ENCODE data around the gene PRICKLE4.
A peak's percentile ranks its signal among the peaks of the same experiment; 100 is the strongest.

PRICKLE4 gene

DNA sequence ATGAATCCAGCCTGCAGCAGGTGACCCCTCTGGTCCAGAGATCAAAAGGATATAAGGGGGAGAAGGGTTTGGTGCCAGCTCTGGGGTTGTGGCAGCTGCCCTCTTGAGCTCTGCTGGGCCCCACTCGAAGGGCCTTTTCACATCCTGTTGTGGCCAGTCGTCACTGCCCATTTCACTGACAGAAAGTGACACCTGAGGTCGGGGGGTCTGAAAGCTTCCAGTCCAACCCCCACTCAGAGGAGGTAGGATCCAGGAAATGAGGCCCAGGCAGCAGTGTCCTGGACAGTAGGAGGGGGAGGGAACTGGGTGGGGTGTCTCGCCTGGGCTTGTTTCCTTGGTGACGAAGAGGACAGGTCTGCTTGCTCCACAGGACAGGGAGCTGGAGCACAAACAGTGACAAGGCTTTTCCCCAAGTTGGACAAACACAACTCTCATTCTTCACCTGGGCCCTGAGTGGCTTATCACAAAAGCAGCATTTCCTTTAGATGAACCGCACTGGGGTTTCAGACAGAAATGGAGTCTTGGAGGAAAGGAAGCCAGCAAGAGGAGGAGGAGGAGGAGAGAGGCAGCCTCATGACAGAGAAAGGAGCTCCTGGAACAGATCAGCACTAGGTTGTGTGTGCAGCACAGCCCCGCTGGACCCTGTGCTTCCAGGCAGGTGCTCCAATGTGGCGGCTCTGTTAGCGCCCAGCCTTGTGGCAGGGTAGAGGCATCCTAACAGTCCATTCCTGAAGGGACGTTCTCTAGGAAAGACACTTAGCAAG is 11.9 kb upstream of the PRICKLE4 start:
- TF ChIP-seq ZNF70 (CRISPR knock-in tag; IDR thresholded peaks at IDR 0.05): no peak
- TF ChIP-seq ARNTL (CRISPR knock-in tag; IDR thresholded peaks at IDR 0.05; ENCODE audit: borderline replicate concordance, low read depth): no peak
- TF ChIP-seq TCF4 (CRISPR knock-in tag; IDR thresholded peaks at IDR 0.05; ENCODE audit: borderline replicate concordance): no peak
- TF ChIP-seq ZNF565 (CRISPR knock-in tag; conservative IDR thresholded peaks at IDR 0.05; ENCODE audit: low read depth): no peak
- TF ChIP-seq BACH2 (CRISPR knock-in tag; IDR thresholded peaks at IDR 0.05; ENCODE audit: borderline replicate concordance): no peak
- TF ChIP-seq ISL1 (CRISPR knock-in tag; IDR thresholded peaks at IDR 0.05): no peak
- TF ChIP-seq, protein P1, sequence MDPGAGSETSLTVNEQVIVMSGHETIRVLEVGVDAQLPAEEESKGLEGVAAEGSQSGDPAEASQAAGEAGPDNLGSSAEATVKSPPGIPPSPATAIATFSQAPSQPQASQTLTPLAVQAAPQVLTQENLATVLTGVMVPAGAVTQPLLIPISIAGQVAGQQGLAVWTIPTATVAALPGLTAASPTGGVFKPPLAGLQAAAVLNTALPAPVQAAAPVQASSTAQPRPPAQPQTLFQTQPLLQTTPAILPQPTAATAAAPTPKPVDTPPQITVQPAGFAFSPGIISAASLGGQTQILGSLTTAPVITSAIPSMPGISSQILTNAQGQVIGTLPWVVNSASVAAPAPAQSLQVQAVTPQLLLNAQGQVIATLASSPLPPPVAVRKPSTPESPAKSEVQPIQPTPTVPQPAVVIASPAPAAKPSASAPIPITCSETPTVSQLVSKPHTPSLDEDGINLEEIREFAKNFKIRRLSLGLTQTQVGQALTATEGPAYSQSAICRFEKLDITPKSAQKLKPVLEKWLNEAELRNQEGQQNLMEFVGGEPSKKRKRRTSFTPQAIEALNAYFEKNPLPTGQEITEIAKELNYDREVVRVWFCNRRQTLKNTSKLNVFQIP (CRISPR knock-in tag; IDR thresholded peaks at IDR 0.05; ENCODE audit: borderline replicate concordance, low read depth): no peak
- TF ChIP-seq CSDC2 (CRISPR knock-in tag; IDR thresholded peaks at IDR 0.05): no peak
- peak; percentile 19; the same call in 2 of the 3 replicates for ATAC-seq

DNA sequence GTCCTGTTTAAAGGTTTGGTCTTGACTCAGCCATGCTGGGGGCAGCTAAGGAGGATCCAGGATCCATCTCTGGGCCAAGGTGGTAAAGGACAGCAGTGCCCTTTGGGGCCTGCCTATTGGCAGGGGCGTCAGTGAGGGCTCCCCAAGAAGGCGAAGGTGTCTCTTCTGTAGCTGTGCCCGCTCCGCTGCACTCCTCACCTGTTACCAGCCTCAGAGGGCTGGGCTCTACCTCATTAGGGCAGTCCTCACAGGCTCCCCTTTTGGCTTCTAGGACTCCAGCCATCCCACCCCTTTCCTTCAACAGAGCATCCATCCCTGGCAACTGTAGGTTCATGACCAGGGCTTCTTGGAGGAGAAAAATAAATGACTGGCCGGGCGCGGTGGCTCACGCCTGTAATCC is 11.2 kb upstream of the PRICKLE4 start:
- no peak for ATAC-seq
- no peak for TF ChIP-seq OSR1 (CRISPR knock-in tag; IDR thresholded peaks at IDR 0.05)
- TF ChIP-seq, protein P2, sequence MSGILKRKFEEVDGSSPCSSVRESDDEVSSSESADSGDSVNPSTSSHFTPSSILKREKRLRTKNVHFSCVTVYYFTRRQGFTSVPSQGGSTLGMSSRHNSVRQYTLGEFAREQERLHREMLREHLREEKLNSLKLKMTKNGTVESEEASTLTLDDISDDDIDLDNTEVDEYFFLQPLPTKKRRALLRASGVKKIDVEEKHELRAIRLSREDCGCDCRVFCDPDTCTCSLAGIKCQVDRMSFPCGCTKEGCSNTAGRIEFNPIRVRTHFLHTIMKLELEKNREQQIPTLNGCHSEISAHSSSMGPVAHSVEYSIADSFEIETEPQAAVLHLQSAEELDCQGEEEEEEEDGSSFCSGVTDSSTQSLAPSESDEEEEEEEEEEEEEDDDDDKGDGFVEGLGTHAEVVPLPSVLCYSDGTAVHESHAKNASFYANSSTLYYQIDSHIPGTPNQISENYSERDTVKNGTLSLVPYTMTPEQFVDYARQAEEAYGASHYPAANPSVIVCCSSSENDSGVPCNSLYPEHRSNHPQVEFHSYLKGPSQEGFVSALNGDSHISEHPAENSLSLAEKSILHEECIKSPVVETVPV (CRISPR knock-in tag; IDR thresholded peaks at IDR 0.05): no peak
- no peak for TF ChIP-seq ISL1 (CRISPR knock-in tag; IDR thresholded peaks at IDR 0.05)
- TF ChIP-seq ZNF565 (CRISPR knock-in tag; conservative IDR thresholded peaks at IDR 0.05; ENCODE audit: low read depth): no peak
- TF ChIP-seq SNAI2 (CRISPR knock-in tag; IDR thresholded peaks at IDR 0.05): no peak
- TF ChIP-seq PPARA (CRISPR knock-in tag; IDR thresholded peaks at IDR 0.05; ENCODE audit: borderline replicate concordance): no peak
- no peak for TF ChIP-seq ZNF8 (CRISPR knock-in tag; IDR thresholded peaks at IDR 0.05)
- TF ChIP-seq CSDC2 (CRISPR knock-in tag; IDR thresholded peaks at IDR 0.05): no peak
- no peak for TF ChIP-seq RARB (CRISPR knock-in tag; IDR thresholded peaks at IDR 0.05)
- TF ChIP-seq ARNTL (CRISPR knock-in tag; IDR thresholded peaks at IDR 0.05; ENCODE audit: borderline replicate concordance, low read depth): no peak

DNA sequence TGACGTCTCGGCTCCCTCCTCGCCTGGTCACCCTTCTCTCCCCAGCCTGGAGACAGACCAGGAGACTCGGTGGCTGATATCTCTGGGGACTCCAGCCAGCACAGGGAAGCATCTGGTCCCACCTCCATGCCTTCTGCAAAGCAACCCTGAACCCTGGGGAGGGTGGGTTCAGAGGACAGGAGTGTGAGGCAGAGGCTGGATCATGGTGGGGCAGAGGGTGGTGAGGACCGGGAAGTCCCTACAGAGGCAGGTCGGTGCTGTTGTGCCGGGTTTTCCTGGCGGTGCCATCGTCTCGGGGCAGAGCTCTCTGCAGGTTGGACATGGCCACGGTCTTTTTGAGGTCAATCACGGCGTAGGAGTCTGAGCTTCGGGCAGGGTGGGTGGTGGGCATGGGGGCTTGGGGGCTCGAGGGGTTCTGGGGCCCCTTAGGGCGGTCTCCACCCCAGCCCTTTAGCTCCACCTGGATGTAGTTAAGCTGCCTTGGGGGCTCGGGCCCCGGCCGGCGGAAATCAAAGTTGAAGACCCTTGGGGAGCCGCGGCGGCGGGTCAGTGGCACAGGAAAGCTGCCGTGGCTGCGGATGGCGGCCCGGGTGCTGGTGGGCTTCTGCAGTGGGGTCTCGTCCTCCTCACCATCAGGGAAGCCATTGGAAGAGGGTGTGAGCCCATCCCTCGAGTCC is 10.1 kb upstream of the PRICKLE4 start:
- no peak for ATAC-seq
- TF ChIP-seq TCF4 (CRISPR knock-in tag; IDR thresholded peaks at IDR 0.05; ENCODE audit: borderline replicate concordance): no peak
- TF ChIP-seq CSDC2 (CRISPR knock-in tag; IDR thresholded peaks at IDR 0.05): no peak
- TF ChIP-seq ESRRG (CRISPR knock-in tag; IDR thresholded peaks at IDR 0.05): no peak
- TF ChIP-seq OSR1 (CRISPR knock-in tag; IDR thresholded peaks at IDR 0.05): no peak
- no peak for TF ChIP-seq SNAI2 (CRISPR knock-in tag; IDR thresholded peaks at IDR 0.05)
- TF ChIP-seq, protein P3, sequence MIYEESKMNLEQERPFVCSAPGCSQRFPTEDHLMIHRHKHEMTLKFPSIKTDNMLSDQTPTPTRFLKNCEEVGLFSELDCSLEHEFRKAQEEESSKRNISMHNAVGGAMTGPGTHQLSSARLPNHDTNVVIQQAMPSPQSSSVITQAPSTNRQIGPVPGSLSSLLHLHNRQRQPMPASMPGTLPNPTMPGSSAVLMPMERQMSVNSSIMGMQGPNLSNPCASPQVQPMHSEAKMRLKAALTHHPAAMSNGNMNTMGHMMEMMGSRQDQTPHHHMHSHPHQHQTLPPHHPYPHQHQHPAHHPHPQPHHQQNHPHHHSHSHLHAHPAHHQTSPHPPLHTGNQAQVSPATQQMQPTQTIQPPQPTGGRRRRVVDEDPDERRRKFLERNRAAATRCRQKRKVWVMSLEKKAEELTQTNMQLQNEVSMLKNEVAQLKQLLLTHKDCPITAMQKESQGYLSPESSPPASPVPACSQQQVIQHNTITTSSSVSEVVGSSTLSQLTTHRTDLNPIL (CRISPR knock-in tag; IDR thresholded peaks at IDR 0.05; ENCODE audit: low read depth): no peak
- TF ChIP-seq, protein P1 (CRISPR knock-in tag; IDR thresholded peaks at IDR 0.05; ENCODE audit: borderline replicate concordance, low read depth): no peak
- TF ChIP-seq ZNF565 (CRISPR knock-in tag; conservative IDR thresholded peaks at IDR 0.05; ENCODE audit: low read depth): no peak
- no peak for TF ChIP-seq TOX (CRISPR knock-in tag; IDR thresholded peaks at IDR 0.05; ENCODE audit: borderline replicate concordance)

DNA sequence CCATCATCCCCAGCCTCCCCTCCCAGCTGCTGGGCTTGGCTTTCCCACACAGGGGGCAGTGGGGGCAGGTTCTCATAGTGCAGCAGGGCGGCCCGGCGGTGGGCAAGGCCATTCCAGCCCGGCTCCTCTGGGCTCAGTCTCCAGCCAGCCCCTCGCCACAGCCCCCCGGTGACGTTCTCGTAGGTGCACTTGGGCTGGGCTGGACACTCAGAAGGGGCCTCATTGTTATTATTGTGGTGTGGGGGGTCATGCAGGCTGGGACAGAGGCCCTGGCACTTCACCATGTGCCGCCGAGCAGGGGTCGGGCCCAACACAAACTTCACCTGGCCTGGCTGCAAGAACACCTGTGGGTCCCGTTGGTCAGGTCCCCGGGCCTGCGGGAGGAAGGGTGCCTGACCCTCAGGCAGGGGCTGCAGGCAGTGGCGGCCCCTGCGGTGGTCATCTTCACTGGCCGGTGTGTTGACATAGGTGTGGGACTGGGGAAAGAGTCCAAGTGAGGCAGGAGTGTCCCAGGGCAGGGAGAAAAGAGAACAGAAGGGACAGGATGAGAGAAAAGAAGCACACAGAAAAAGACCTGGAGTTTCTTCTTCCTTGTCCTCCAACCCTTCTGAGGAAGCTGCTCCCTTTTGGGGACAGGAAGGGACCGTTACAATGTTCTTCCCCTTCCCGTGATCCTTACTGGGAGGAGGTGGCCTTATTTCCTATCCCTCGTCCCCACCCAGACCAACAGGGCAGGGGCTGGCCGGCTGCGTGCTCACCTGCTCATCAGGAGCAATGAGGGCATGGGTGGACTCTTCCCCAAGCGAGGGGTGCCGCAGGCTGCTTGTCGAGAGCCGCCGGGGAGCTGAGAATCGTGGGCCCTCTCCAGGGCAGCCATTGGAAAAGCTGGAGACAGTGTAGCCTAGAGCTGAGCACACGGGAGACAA is 9.3 kb upstream of the PRICKLE4 start:
- ATAC-seq: no peak
- TF ChIP-seq TOX (CRISPR knock-in tag; IDR thresholded peaks at IDR 0.05; ENCODE audit: borderline replicate concordance) (no peak), GLIS3 (CRISPR knock-in tag; IDR thresholded peaks at IDR 0.05) (no peak), ZC3H10 (CRISPR knock-in tag; IDR thresholded peaks at IDR 0.05) (no peak), ZFP3 (CRISPR knock-in tag; IDR thresholded peaks at IDR 0.05) (no peak), ZNF8 (CRISPR knock-in tag; IDR thresholded peaks at IDR 0.05) (no peak), CSDC2 (CRISPR knock-in tag; IDR thresholded peaks at IDR 0.05) (no peak), TCF4 (CRISPR knock-in tag; IDR thresholded peaks at IDR 0.05; ENCODE audit: borderline replicate concordance) (no peak), RARB (CRISPR knock-in tag; IDR thresholded peaks at IDR 0.05) (no peak), ARNTL (CRISPR knock-in tag; IDR thresholded peaks at IDR 0.05; ENCODE audit: borderline replicate concordance, low read depth) (no peak), ZNF70 (CRISPR knock-in tag; IDR thresholded peaks at IDR 0.05) (no peak), BACH2 (CRISPR knock-in tag; IDR thresholded peaks at IDR 0.05; ENCODE audit: borderline replicate concordance) (no peak), OSR1 (CRISPR knock-in tag; IDR thresholded peaks at IDR 0.05) (no peak), SNAI2 (CRISPR knock-in tag; IDR thresholded peaks at IDR 0.05) (no peak)
- TF ChIP-seq, protein P4, sequence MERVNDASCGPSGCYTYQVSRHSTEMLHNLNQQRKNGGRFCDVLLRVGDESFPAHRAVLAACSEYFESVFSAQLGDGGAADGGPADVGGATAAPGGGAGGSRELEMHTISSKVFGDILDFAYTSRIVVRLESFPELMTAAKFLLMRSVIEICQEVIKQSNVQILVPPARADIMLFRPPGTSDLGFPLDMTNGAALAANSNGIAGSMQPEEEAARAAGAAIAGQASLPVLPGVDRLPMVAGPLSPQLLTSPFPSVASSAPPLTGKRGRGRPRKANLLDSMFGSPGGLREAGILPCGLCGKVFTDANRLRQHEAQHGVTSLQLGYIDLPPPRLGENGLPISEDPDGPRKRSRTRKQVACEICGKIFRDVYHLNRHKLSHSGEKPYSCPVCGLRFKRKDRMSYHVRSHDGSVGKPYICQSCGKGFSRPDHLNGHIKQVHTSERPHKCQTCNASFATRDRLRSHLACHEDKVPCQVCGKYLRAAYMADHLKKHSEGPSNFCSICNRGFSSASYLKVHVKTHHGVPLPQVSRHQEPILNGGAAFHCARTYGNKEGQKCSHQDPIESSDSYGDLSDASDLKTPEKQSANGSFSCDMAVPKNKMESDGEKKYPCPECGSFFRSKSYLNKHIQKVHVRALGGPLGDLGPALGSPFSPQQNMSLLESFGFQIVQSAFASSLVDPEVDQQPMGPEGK (CRISPR knock-in tag; IDR thresholded peaks at IDR 0.05; ENCODE audit: borderline replicate concordance): no peak
- TF ChIP-seq, protein P3 (CRISPR knock-in tag; IDR thresholded peaks at IDR 0.05; ENCODE audit: low read depth): no peak
